Right renal pelvis (tissue), 4 donors: Measurements from ENCODE around the gene ACTR1A. TPM values are rescaled to one million over a fixed set of nuclear protein-coding genes. Genes with fewer than 3 reads are reported as not detected.
A peak's percentile ranks its signal among the peaks of the same experiment; 100 is the strongest.
"Not testable (repeated sequence)": the region's sequence is repeated elsewhere in the genome, so short reads cannot be mapped to it uniquely, and the experiment has no call there.

Experiments used
- DNase-seq, 4 donors: peaks; one replicate each; pipeline ENCODE4 v3.0.0-alpha.2; 2013; ENCODE audit warnings: low read depth in 4 of 4, low spot score in 3 of 4, missing footprints in 1 of 4
- polyA plus RNA-seq, 4 donors: library from polyadenylated mRNA; unstranded; fragments of 120-200 nt; gene quantifications; one replicate each; pipeline ENCODE4 v1.2.1, GENCODE V29; 2013; ENCODE audit not compliant: insufficient read length in 4 of 4

The ACTR1A gene
- polyA plus RNA-seq, 4 donors = 88.4 to 94.3 (median 91.7) TPM

DNA sequence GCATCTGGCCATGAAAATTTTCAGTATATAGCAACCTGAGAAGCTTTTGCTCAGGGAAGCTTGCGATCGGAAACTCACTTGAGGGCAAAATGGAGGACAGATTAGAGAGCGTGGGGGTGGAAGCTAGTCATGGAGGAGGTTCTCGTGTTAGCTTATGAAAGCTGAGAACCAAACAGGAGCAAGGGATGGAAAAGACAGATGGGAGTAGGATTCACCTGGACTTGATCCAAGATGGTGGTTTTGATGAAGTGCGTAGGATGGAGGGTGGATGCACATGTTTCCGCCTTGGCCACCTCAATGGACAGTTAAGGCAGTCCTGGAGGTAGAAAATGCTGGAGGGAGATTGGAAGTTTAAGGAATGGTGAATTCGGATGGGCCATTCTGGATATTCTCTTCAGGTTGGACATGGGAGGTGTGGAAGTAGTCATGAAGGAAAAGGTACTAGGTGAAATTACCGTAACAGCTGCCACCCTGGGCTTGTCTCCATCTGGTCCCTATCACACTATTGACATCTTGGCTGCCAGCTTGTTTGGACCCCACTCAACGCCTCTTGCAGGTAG is 44.8 kb downstream of the ACTR1A start:
- DNase-seq = no peak

DNA sequence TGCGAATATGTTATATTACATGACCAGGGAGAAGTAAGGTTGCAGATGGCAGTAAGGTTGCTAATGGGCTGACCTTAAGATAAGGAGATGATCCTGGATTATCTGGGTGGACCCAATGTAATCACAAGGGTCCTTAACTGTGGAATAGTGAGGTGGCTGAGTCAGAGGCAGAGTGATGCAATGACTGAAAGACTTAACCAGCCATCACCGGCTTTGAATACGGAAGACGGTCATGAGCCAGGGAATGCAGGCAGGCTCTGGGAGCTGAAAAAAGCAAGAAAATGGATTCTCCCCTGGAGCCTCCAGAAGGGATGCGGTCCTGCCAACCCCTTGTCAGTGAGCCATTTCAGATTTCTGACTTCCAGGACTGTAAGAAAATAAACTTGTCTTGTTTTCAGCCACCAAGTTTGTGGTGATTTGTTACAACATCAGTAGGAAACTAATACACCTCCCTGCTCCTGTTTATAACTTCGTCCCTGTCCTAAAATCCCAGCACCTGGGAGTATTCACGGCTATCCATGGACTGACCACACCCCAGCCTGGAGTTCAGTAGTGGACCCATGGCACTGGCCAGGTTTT is 46.5 kb downstream of the ACTR1A start:
- DNase-seq = no peak

DNA sequence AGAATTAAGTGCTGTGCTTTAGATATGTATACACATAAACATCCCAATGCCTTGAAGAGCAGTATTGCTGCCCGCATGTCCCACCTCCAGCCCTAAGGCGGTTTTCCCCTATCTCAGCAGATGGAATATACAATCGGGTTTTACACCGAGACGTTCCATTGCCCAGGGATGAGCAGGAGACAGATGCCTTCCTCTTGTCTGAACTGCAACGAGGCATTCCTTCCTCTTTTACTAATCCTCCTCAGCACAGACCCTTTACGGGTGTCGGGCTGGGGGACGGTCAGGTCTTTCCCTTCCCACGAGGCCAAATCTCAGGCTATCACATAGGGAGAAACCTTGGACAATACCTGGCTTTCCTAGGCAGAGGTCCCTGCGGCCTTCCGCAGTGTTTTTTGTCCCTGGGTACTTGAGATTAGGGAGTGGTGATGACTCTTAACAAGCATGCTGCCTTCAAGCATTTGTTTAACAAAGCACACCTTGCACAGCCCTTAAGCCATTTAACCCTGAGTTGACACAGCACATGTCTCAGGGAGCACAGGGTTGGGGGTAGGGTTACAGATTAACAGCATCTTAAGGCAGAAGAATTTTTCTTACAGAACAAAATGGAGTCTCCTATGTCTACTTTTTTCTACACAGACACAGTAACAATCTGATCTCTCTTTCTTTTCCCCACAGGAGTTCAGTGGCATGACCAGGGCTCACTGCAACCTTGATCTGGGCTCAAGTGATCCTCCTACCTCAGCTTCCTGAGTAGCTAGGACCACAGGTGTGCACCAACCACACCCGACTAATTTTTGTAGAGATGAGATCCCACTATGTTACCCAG is 47.6 kb downstream of the ACTR1A start:
- DNase-seq = not testable (repeated sequence)

DNA sequence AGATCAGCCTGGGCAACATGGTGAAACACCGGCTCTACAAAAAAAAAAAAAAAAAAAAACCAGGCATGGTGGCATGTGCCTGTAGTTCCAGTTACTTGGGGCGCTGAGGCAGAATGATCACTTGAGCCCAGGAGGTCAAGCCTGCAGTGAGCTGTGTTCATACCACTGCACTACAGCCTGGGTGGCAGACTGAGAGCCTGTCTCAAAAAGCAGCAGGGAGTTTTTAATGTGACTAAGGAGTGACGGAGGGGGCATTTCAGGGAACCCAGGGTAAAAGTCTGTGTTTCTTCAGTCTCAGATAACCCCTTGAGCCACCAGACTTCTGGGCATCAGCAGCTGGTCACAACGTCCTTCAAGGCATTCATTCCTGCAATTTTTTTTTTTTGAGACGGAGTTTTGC is 49.0 kb downstream of the ACTR1A start:
- no peak for DNase-seq

DNA sequence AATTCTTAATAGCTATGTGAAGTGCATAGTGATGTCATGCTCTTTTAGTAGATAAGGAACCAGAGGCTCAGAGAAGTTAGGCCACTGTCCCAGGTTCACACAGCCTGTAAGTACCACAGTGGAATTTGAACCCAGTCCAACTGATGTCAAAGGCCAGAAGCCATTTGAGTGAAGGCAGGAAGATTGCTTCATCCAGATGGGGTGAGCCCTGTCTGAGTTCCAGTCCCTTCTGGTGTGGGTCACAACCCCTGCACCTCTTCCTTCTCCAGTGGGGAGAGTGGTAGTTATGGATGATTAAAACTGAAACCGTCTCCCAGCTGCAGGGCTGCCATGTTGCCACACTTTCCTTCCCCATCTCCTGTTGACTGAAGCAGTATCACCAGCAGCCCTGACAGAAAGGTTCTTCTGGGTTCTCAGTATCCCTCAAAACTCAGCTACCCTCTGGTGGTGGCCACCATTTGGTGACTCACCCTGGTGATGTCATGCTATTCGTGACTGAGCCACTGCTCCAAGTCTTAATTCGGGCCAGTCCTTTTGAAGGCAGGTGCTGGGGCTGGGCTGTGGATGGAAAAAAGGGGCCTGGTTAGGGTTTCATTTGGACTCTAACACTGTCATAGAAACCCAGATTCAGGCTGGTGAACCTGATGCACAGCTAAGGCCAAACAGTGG is 49.7 kb downstream of the ACTR1A start:
- DNase-seq = no peak

DNA sequence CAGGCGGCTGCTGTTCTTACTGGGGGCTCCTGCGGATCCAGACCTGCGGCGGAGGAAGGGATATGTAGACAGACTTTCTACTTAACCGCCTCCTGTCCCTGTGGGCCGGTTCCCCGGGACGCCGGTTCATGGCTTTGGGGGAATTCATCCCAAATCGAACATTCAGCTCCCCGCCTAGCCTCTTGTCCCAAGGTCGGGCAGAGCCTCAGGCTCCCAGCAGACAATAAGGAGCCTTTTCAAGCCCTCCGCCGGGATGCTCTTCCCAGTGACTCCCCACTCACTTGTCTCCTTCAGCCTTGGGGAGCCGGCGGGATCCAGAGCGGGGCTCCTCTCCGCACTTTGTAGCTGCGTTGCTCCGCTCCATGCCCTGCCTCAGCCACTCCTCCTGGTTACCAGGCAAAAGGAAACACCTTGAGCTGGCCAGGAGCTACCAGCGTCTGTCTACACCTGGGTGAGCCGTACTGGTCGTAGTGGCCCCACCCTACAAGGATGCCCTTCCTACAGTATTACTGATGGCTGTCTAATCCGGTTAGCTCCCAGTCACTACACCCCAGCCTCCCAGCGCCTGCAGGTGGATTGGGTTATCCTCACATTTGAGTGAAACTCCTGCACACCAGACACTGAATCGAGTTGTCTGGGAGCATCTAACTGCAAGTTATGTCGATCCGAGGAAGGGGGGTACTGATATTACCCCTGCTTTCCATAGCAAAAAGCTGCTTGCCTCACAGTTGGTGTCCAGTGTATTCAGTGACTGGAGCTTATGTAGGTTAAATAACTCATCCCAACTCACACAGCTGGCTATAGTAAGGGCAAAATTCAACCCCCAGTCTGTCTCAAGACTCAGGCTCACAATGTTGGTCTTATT is 51.2 kb downstream of the ACTR1A start, which contains the start of gene C10orf95:
Gene C10orf95, minus strand, starts transcription at position 439 of the 865 bp plus-strand sequence. CDS start 450 bp downstream, outside the sequence.
- DNase-seq = no peak

DNA sequence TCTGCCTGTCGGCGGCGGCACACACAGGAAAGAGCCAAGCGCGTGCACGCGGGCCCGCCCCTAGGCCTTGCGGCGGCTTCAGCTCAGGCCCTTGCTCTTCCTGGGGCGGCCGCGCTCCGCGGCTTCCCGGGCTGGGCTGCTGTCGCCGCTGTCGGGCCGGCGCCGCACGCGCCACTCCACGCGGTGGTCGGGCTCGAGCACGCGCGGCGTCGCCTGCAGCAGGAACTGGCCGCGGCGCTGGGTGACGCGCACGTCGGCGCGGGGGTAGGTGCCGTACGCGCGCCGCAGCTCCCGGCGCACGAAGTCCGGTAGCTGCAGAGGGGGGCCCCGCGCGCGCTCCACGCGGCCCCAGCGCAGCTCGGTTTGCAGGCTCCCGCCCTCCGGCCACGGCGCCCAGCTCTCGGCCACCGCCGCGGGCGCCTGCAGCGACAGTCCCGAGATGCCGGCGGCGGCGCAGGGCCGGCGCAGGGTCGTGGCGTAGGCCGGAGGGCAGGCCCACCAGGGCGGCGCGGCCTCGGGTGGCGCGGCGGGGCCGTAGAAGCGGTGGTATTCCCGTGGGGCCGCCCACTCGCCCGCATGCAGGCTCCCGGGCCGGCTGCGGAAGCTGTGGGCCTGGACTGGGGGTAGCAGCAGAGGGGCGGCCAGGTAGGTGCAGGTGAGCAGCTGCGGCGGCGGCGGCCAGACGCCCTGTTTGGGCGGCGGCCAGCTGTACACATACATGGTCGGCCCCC is 52.0 kb downstream of the ACTR1A start:
- peak in 3 of 4 donors; percentile 73 to 79 (median 73) for DNase-seq

DNA sequence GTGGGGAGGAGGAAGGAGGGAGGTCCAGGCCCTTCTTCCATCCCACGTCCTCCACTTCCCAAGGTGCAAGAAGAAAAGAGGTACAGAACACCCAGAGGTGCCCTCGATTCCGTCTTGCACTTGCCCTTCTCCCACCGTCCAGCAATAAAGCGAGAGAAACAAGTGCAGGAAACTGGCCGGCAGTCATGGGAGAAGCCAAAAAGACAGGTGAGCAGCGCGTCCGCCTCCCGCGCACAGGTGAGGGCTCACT is 52.5 kb downstream of the ACTR1A start:
- no peak for DNase-seq

DNA sequence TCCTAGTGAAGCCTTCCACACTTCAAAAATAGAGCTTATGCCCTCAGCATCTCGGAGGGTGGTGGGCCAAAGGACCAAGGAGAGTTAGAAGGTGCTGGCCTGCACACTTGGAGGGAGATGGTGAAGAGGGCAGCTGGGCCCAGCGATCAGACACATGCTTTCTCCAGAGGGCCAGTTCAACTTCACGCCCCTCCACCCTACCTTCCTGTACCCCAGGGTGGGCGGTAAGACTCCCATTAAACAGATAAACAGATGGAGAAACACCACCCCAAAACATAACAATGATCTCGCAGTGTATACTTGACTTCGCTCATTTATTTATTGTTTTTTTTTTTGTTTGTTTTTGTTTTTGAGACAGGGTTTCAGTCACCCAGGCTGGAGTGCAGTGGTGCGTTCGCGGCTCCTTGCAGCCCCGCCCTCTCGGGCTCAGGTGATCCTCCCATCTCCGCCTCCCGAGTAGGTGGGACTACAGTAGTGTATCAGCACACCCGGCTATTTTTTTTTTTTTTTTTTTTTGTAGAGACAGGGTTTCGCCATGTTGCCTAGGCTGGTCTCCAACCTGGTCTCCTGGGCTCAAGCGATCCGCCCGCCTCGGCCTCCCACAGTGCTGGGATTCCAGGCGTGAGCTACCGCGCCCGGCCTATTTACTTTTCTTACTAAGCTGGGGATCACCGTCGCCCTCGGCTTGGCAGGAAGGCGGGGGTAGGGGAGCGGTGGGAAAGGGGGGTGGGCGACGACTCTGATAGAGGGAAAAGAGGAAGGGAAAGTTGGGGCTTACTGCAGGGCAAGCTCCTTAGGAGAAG is 53.0 kb downstream of the ACTR1A start:
- DNase-seq = peak in 2 of 4 donors; percentile 48 to 62

DNA sequence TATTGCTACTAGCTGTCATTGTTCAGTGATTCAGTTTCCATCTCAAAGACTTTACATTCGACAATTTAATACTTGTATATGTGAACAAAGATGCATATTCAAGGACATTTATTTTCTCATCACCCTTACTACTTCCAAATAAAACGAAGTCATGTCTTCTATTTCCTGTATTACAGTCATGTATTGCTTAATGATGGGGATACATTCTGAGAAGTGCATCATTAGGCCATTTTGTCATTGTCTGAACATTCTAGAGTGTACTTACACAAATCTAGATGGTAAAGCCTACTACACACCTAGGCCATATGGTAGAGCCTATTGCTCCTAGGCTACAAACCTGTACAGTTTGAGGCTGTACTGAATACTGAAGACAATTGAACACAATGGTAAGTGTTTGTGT is 57.7 kb downstream of the ACTR1A start:
- no peak for DNase-seq

DNA sequence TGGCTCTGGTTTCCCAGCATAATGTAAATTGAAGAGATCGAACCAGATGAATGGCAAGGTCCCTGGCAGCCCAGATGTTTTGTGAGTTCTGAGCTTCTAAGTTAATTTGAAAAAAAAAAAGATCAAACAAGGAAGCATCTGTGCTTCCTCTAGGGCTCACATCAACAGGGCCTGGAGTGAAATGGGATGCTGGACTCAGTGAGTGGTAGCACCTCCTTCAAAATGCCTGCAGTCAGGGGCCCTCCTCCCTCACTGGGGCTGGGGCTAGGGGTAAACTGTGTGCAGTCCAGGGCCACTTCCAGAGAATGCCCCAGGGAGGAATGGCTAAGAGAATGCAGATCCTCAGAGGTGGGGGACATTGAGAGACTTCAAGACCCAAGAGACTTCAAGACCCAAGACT is 64.1 kb downstream of the ACTR1A start:
- no peak for DNase-seq

DNA sequence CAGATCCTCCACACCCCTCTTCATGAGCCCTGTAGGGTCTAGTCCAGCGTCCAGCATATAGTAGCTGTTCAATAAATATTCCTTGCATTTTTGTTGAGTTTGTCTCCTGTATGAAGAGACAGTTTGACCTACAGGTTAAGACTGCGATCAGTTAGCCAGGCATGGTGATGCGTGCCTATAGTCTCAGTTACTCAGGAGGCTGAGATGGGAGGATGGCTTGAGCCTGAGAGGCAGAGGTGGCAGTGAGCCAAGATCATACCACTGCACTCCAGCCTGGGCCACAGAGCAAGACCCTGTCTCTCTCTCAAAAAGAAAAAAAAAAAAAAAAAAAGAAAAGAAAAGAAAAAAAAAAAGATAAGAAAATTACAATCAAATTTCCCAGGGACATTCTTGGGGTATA is 65.0 kb downstream of the ACTR1A start:
- DNase-seq = no peak

DNA sequence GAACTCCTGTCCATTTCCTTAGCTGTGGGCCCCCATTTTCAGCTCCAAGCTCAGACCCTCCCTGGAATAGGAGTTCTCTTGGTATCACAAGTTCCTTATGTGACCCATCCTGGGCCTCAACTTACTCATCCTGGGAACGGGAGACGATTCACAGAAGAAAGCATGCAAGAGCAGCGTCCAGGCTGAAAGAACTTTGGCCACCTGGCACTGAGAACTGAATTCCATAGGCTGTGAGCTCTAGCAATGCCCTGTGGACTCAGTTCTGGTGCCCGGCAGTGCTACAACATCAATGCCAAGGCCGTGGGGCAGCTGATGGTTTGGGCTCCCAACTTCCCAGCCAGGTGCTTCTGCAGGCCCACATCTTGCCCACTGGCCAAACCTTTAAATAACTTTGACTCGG is 66.2 kb downstream of the ACTR1A start:
- no peak for DNase-seq

DNA sequence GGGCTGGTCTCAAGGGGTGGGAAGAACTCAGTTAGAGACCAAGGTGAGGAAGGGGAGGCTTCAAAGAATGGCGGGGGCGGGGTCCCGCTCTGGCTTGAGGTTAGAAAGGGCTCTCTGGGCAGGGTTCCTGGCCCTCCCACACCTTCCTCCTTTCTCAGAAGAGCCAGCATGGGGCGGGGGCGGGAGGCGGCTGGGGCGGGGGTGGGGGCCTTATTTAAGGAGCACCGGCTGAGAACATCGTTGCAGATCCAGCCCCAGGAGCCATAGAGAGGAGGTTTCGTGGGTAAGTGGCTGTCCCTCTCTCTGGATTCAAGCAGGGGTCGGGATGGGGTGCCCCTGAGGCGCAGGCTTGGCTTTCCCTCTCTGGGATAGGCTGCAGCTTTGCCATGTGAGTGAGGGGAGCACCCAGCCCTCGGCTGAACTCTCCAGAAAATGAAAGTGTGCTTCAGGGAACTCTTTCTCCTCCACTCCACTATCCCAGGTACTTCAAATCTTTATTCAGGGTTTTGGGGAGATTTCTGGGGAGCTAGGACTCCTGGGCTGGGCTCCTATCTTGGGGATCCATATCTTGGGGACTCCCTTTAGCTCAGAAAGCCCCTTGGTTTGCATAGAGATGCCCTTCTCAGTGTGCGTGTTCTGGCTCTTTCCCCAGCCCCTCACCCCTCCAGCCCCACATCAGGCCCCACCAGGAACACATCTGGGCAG is 66.8 kb downstream of the ACTR1A start:
- no peak for DNase-seq

DNA sequence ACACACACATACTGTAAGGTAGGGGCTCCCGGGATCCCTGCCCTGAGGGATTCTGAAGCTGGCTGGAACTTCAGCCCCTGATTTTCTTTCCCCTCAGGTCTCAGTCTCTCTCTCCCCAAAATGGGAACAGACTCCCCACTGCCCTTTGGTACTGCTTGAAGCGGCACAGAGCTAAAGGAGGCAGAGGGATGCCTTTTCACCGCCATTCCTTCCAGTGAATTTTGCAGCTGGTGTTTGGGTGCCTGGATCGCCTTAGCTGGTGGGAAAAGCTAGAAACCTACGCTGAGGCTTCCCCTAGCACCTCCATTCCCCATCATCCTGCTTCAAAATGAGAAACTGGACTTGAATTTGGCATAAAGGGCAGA is 67.4 kb downstream of the ACTR1A start:
- DNase-seq = no peak

DNA sequence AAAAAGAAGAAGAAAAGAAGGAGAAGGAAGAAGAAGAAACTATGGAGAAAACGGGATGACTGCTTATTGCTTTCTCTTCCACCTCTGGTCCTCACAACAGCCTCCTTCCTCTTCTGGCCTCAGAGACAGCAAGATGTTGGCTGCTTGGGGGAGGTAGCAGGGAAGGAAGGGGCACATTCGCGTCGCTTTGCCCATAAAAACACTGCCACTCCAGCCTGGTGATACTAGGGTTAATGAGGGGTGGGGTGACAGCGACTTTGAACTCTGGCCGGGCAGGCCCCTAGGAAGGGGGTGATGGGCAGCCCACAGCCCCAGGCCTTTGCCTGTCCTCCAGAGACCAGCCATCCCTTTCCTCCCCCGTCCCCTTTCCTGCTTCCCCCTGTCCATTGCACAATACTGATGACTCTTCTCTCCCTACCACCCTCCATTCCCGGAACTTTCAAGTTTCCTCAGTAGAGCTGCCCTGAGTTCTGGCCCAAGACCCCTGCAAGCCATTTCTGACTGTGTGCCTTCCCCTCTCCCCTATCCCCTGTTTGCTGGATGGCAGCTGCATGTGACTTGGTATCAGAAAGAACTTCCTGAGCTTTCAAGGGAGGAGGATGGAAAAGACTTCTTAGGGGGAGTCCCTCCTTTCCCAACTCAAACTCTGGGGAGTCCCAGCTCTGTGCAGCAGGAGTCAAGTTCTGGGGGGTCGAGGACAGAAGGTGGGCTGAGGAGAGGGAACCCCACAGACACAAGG is 67.9 kb downstream of the ACTR1A start:
- no peak for DNase-seq

DNA sequence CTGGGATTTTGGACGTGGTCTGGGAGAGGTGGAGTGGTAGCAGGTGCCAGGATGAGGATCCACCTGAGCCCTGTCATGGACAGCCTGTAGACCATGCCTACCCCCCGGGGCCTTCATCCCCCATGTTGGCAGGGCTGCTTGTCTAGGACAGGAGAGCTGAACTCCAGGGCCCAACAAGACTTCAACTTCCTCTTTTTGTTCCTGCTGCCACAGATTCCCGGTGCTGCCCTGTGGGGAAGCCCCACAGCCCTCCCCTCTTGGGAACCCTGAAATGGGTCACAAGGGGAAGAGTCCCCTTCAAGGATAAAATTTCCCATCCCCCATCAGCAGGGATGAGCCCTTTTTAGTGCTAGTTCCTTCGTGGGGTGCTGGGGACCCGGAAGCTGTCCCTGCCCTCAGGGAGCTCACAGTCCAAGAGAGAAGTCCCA is 68.9 kb downstream of the ACTR1A start:
- no peak for DNase-seq
